GM12878 (cell line): Measurements from ENCODE around the gene PAM16. TPM values are rescaled to one million over a fixed set of nuclear protein-coding genes. Genes with fewer than 3 reads are reported as not detected.

Source experiments
- ATAC-seq: fragments of 200-7000 bp; cut with Tn5 transposase; 3 replicates; pipeline ENCODE4 v1.9.1; 2020; ENCODE audit warnings: mild to moderate bottlenecking, moderate library complexity
- BruUV-seq: library from RNA; stranded (reverse); fragments of 400-500 nt; replicated peaks from 2 replicates; lab custom pipeline; 2021; lab: Mats Ljungman, UMichigan
- CTCF ChIA-PET: fragments of 300-600 bp; sonication (Branson Sonifier 250); formaldehyde crosslinking; extraction: SDS; loops from one replicate; lab custom pipeline; 2021; ENCODE audit warnings: inconsistent platforms; lab: Yijun Ruan, JAX
- POLR2A ChIA-PET: fragments of 350-600 bp; formaldehyde crosslinking; extraction: SDS; loops from one replicate; lab custom pipeline; 2021; ENCODE audit warnings: inconsistent platforms; lab: Charles Lee
- RAD21 ChIA-PET: fragments of 300-600 bp; sonication (Branson Sonifier 250); formaldehyde crosslinking; loops from one replicate; lab custom pipeline; 2023; ENCODE audit warnings: antibody characterized with exemption; ENCODE audit not compliant: unreplicated experiment; lab: Charles Lee
- SMC1A ChIA-PET: fragments of 300-600 bp; sonication (Branson Sonifier 250); formaldehyde crosslinking; loops from one replicate; lab custom pipeline; 2023; ENCODE audit not compliant: unreplicated experiment, uncharacterized antibody; lab: Charles Lee
- DNase-seq: peaks from one replicate; pipeline ENCODE4 v3.0.0-alpha.2; 2011; ENCODE audit warnings: low read depth, low spot score
- FAIRE-seq: peaks from 3 replicates; lab custom pipeline; 2011; peaks lifted over from hg19 to GRCh38; lab: Jason Lieb, UNC
- H2AFZ ChIP-seq: 2 replicates; pipeline ENCODE4 v1.6.0; 2011; ENCODE audit warnings: low read depth, low read length, control low read depth; ENCODE audit not compliant: control insufficient read depth
- H3K27ac ChIP-seq: 2 replicates; pipeline ENCODE4 v1.5.1; 2011; ENCODE audit warnings: control low read depth; ENCODE audit not compliant: control insufficient read depth, insufficient read depth
- H3K27me3 ChIP-seq, 2 experiments: replicated peaks in 1 of 2; 2 replicates each; pipeline versions ENCODE4 v1.6.0 to v1.6.1; 2011; ENCODE audit warnings: low read length in 1 of 2; ENCODE audit not compliant: control insufficient read depth in 2 of 2, insufficient read depth in 2 of 2
- H3K36me3 ChIP-seq, 2 experiments: 2 replicates each; pipeline ENCODE4 v1.5.1; 2011; ENCODE audit warnings: low read length in 1 of 2; ENCODE audit not compliant: control insufficient read depth in 2 of 2, insufficient read depth in 2 of 2
- H3K4me1 ChIP-seq: 2 replicates; pipeline ENCODE4 v1.6.1; 2011; ENCODE audit warnings: mild to moderate bottlenecking, low read length, moderate library complexity, mixed read lengths; ENCODE audit not compliant: control insufficient read depth, insufficient read depth
- H3K4me2 ChIP-seq: 2 replicates; pipeline ENCODE4 v1.6.0; 2011; ENCODE audit warnings: control low read depth; ENCODE audit not compliant: control insufficient read depth, insufficient read depth
- H3K4me3 ChIP-seq: fragments of 200-600 bp; sonication (generic); 2 replicates; pipeline ENCODE4 v1.5.1; 2016
- H3K79me2 ChIP-seq: 2 replicates; pipeline ENCODE4 v1.6.0; 2011; ENCODE audit warnings: low read length; ENCODE audit not compliant: control insufficient read depth, insufficient read depth
- H3K9ac ChIP-seq: 2 replicates; pipeline ENCODE4 v1.8.0; 2011; ENCODE audit warnings: low read length, control low read depth, mixed read lengths; ENCODE audit not compliant: control insufficient read depth, insufficient read depth
- H3K9me3 ChIP-seq: replicated peaks from 3 replicates; pipeline ENCODE4 v1.5.1; 2011; ENCODE audit warnings: mild to moderate bottlenecking, low read length; ENCODE audit not compliant: control insufficient read depth, insufficient read depth
- H4K20me1 ChIP-seq: 2 replicates; pipeline ENCODE4 v1.6.0; 2011; ENCODE audit not compliant: control insufficient read depth, insufficient read depth
- E2F8 ChIP-seq: fragments of 450-650 bp; IDR thresholded peaks from 2 replicates; pipeline ENCODE4 v1.6.1; 2018; ENCODE audit warnings: mild to moderate bottlenecking, low read depth, moderate library complexity; ENCODE audit not compliant: partially characterized antibody
- FOXK2 ChIP-seq: fragments of 450-650 bp; IDR thresholded peaks from 2 replicates; pipeline ENCODE4 v1.6.1; 2017; ENCODE audit warnings: mild to moderate bottlenecking, moderate library complexity
- GATAD2B ChIP-seq: fragments of 450-650 bp; conservative IDR thresholded peaks from 2 replicates; pipeline ENCODE4 v1.6.1; 2017; ENCODE audit warnings: low read depth, mild to moderate bottlenecking, moderate library complexity
- IRF4 ChIP-seq: IDR thresholded peaks from 2 replicates; pipeline ENCODE4 v1.6.1; 2011; ENCODE audit warnings: low read depth, low read length
- LARP7 ChIP-seq: fragments of 450-650 bp; IDR thresholded peaks from 2 replicates; pipeline ENCODE4 v1.6.1; 2017; ENCODE audit warnings: mild to moderate bottlenecking
- MEF2A ChIP-seq: IDR thresholded peaks from 2 replicates; pipeline ENCODE4 v1.6.1; 2011; ENCODE audit warnings: low read depth, mild to moderate bottlenecking, low read length, moderate library complexity; ENCODE audit not compliant: insufficient read depth
- NBN ChIP-seq: fragments of 450-650 bp; IDR thresholded peaks from 2 replicates; pipeline ENCODE4 v1.6.1; 2016
- NFXL1 ChIP-seq: fragments of 450-650 bp; IDR thresholded peaks from 2 replicates; pipeline ENCODE4 v1.6.1; 2017; ENCODE audit warnings: antibody characterized with exemption, mild to moderate bottlenecking, borderline replicate concordance
- NRF1 ChIP-seq: conservative IDR thresholded peaks from 2 replicates; pipeline ENCODE4 v1.6.1; 2011; ENCODE audit warnings: mild to moderate bottlenecking, low read depth, low read length, improper control_type of control experiment
- PAX5 ChIP-seq: IDR thresholded peaks from 2 replicates; pipeline ENCODE4 v1.6.1; 2011; ENCODE audit warnings: low read depth, low read length, borderline replicate concordance
- PAX8 ChIP-seq: fragments of 450-650 bp; IDR thresholded peaks from 2 replicates; pipeline ENCODE4 v1.6.1; 2017; ENCODE audit warnings: mild to moderate bottlenecking, moderate library complexity
- POLR2A ChIP-seq: IDR thresholded peaks from 2 replicates; pipeline ENCODE4 v1.6.1; 2011; ENCODE audit warnings: low read depth, mild to moderate bottlenecking, low read length
- POLR2AphosphoS5 ChIP-seq: IDR thresholded peaks from 2 replicates; pipeline ENCODE4 v1.6.1; 2011; ENCODE audit warnings: mild to moderate bottlenecking, low read length, inconsistent platforms
- RCOR1 ChIP-seq: conservative IDR thresholded peaks from 2 replicates; pipeline ENCODE4 v1.6.1; 2012; ENCODE audit warnings: low read depth, low read length, improper control_type of control experiment
- RELA ChIP-seq: fragments of 450-650 bp; IDR thresholded peaks from 2 replicates; pipeline ENCODE4 v1.8.0; 2014; ENCODE audit warnings: borderline replicate concordance; ENCODE audit not compliant: partially characterized antibody
- SREBF2 ChIP-seq: IDR thresholded peaks from 2 replicates; pipeline ENCODE4 v1.6.1; 2012; ENCODE audit warnings: mild to moderate bottlenecking, low read length
- SUPT20H ChIP-seq: IDR thresholded peaks from 2 replicates; pipeline ENCODE4 v1.6.1; 2011; ENCODE audit warnings: low read depth, mild to moderate bottlenecking, low read length, moderate library complexity, borderline replicate concordance; ENCODE audit not compliant: control insufficient read depth
- WGBS: methylation state at CpG from one replicate; pipeline ENCODE4 v1.1.6; 2016; ENCODE audit warnings: low lambda C conversion rate; ENCODE audit not compliant: insufficient replicate concordance, insufficient coverage; ENCODE audit errors: missing lambda C conversion rate; 5-methylcytosine and 5-hydroxymethylcytosine counted together
- in situ Hi-C: fragments of 300-500 bp; cut with MboI; formaldehyde crosslinking; loops from 9 replicates; pipeline ENCODE4 v1.14.3; 2018; ENCODE audit warnings: mixed read lengths
- intact Hi-C: fragments of 100-400 bp; cut with micrococcal nuclease; formaldehyde crosslinking; loops from one replicate; pipeline ENCODE4 v1.14.2; 2022; ENCODE audit not compliant: unreplicated experiment
- polyA plus RNA-seq, 11 experiments: library from polyadenylated mRNA; depleted of rRNA in 4 of 11; unstranded in 6 of 11; stranded (reverse) in 5 of 11; fragments of >200 nt; fragmentation: Nextera tagmentation in 4 of 11; fragmentation: Illumina TruSeq in 1 of 11; extraction: Ambion mirVana in 4 of 11; extraction: Trizol in 1 of 11; gene quantifications; 1 replicate in 1 of 11; 2 replicates in 10 of 11; pipeline versions ENCODE4 v1.2.1 to v1.2.3, GENCODE V29; 2011 to 2016; ENCODE audit warnings: inconsistent platforms in 2 of 11, missing spikeins in 2 of 11, low read depth in 1 of 11
- total RNA-seq, 4 experiments: library from RNA; depleted of rRNA in 3 of 4; stranded (reverse); fragments of >200 nt in 3 of 4; fragmentation: Illumina TruSeq in 1 of 4; extraction: Trizol in 1 of 4; gene quantifications; 2 replicates each; pipeline versions ENCODE4 v1.2.1 to v1.2.3, GENCODE V29; 2013 to 2021
- TF ChIP-seq, protein P1 (sequence below): IDR thresholded peaks from 2 replicates; pipeline ENCODE4 v1.6.1; 2011; ENCODE audit warnings: low read depth, low read length, improper control_type of control experiment, borderline replicate concordance
- TF ChIP-seq, protein P2 (sequence below): IDR thresholded peaks from 2 replicates; pipeline ENCODE4 v1.6.1; 2012; ENCODE audit warnings: mild to moderate bottlenecking, low read depth, low read length

Gene PAM16
- total and polyA plus RNA-seq, 10 of the 15 experiments (the other 5 are each of a cell fraction or from before 2014, with no cell fraction given): 18.5 to 94.3 (median 51.5) TPM

DNA sequence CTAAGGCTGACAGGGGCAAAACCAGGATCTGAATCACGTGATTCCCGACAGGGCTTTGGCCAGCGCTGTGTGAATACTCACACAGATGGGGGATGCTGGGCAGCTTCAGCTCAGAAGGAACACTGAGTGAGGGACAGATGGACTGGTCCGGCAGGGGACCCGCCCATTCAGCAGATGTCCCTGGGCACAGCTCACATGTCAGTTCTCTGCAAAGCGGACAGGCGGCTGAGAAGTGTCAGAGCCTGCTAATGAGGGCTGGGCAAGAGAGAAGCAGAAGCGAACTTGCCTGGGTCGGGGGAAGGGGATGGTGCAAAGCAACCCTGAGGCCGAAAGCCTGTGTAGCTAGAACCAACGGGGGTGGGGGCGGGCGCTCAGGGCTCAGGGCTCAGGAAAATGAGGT is 47.1 kb downstream of the PAM16 start (continued):
- TF ChIP-seq E2F8: no peak

GRCh38 chr16:4301968-4302367 is 49.2 kb downstream of the PAM16 start:
- H3K4me3 ChIP-seq: no peak overlapping the region
- POLR2A ChIA-PET: interaction anchor here (0.7 kb wide), 1 partner anchor 9 kb away, joined by 4 read pairs; no protein-coding TSS in a partner anchor
- H3K27ac ChIP-seq: no peak overlapping the region
- CTCF ChIA-PET: interaction anchor here (1.1 to 1.5 kb wide), 2 partner anchors 11 to 12 kb away, joined by 4 to 7 read pairs; no protein-coding TSS in a partner anchor
- H4K20me1 ChIP-seq: no peaks in the 10 kb centered on the region
- ATAC-seq (no peak), DNase-seq (no peak), FAIRE-seq (no peak)
- no peaks in the 10 kb centered on the region for H3K9me3 ChIP-seq
- no TSS peak for BruUV-seq
- H3K79me2 ChIP-seq: peaks cover 20% of the 10 kb centered on the region
- intact Hi-C loops (no loop called here), in situ Hi-C loops (no loop called here)
- peaks cover 2 to 14% of the 10 kb centered on the region in 2 experiments; a peak in 2 of 4 replicates for H3K36me3 ChIP-seq
- peaks cover 8% of the 10 kb centered on the region for H3K4me1 ChIP-seq
- H3K9ac ChIP-seq: no peak overlapping the region
- H2AFZ ChIP-seq: no peak overlapping the region
- SMC1A ChIA-PET: no interaction called here
- RAD21 ChIA-PET: interaction anchor here (0.6 kb wide), 1 partner anchor 1769 kb away, joined by 3 read pairs; no protein-coding TSS in a partner anchor
- no peak overlapping the region for H3K4me2 ChIP-seq
- H3K27me3 ChIP-seq: no peaks in the 10 kb centered on the region
- WGBS: 90% methylated on average over 6 of the region's 6 CpGs
- TF ChIP-seq FOXK2: no peak
- no peak for TF ChIP-seq PAX5
- no peak for TF ChIP-seq LARP7
- TF ChIP-seq GATAD2B: no peak
- TF ChIP-seq SREBF2: no peak
- no peak for TF ChIP-seq SUPT20H
- no peak for TF ChIP-seq POLR2AphosphoS5
- TF ChIP-seq MEF2A: no peak
- TF ChIP-seq NFXL1: no peak
- no peak for TF ChIP-seq NBN
- TF ChIP-seq IRF4: no peak
- no peak for TF ChIP-seq PAX8
- TF ChIP-seq POLR2A: no peak
- no peak for TF ChIP-seq RCOR1
- TF ChIP-seq NRF1: no peak
- TF ChIP-seq, protein P1, sequence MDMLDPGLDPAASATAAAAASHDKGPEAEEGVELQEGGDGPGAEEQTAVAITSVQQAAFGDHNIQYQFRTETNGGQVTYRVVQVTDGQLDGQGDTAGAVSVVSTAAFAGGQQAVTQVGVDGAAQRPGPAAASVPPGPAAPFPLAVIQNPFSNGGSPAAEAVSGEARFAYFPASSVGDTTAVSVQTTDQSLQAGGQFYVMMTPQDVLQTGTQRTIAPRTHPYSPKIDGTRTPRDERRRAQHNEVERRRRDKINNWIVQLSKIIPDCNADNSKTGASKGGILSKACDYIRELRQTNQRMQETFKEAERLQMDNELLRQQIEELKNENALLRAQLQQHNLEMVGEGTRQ: no peak
- no peak for TF ChIP-seq RELA
- TF ChIP-seq, protein P2, sequence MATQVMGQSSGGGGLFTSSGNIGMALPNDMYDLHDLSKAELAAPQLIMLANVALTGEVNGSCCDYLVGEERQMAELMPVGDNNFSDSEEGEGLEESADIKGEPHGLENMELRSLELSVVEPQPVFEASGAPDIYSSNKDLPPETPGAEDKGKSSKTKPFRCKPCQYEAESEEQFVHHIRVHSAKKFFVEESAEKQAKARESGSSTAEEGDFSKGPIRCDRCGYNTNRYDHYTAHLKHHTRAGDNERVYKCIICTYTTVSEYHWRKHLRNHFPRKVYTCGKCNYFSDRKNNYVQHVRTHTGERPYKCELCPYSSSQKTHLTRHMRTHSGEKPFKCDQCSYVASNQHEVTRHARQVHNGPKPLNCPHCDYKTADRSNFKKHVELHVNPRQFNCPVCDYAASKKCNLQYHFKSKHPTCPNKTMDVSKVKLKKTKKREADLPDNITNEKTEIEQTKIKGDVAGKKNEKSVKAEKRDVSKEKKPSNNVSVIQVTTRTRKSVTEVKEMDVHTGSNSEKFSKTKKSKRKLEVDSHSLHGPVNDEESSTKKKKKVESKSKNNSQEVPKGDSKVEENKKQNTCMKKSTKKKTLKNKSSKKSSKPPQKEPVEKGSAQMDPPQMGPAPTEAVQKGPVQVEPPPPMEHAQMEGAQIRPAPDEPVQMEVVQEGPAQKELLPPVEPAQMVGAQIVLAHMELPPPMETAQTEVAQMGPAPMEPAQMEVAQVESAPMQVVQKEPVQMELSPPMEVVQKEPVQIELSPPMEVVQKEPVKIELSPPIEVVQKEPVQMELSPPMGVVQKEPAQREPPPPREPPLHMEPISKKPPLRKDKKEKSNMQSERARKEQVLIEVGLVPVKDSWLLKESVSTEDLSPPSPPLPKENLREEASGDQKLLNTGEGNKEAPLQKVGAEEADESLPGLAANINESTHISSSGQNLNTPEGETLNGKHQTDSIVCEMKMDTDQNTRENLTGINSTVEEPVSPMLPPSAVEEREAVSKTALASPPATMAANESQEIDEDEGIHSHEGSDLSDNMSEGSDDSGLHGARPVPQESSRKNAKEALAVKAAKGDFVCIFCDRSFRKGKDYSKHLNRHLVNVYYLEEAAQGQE: no peak
